Activated CD8-positive, alpha-beta memory T cell treated with anti-CD3 and anti-CD28 coated beads, Interleukin-2, amount 10 ng/mL, durations not matched to agents 7 days and 5 days (primary cell): ENCODE data around the gene VGLL4. TPM values are rescaled to one million over a fixed set of nuclear protein-coding genes. Genes with fewer than 3 reads are reported as not detected.

Experiments
- ATAC-seq: fragments of 150-1000 bp; cut with Tn5 transposase; one replicate; pipeline ENCODE4 v1.10.0; 2021; ENCODE audit warnings: moderate library complexity
- CTCF ChIA-PET: fragments of 350-600 bp; sonication (Branson Sonifier 250); formaldehyde crosslinking; loops from one replicate; lab custom pipeline; 2021; ENCODE audit warnings: antibody characterized with exemption; lab: Charles Lee
- DNase-seq: peaks from one replicate; pipeline ENCODE4 v3.0.0-alpha.2; 2020
- H3K27ac Mint-ChIP-seq: one replicate; pipeline ENCODE4 v1.8.0; 2021; ENCODE audit warnings: mild to moderate bottlenecking, mixed read lengths
- H3K27me3 Mint-ChIP-seq: one replicate; pipeline ENCODE4 v1.8.0; 2021; ENCODE audit warnings: mixed read lengths
- H3K36me3 Mint-ChIP-seq: one replicate; pipeline ENCODE4 v1.8.0; 2021; ENCODE audit warnings: mild to moderate bottlenecking, mixed read lengths
- H3K4me1 Mint-ChIP-seq: one replicate; pipeline ENCODE4 v1.8.0; 2021; ENCODE audit warnings: mixed read lengths
- H3K4me3 Mint-ChIP-seq: one replicate; pipeline ENCODE4 v1.8.0; 2021; ENCODE audit warnings: mild to moderate bottlenecking, moderate library complexity, mixed read lengths
- H3K9me3 Mint-ChIP-seq: one replicate; pipeline ENCODE4 v1.8.0; 2022; ENCODE audit warnings: low read depth, mixed read lengths
- total RNA-seq, 2 experiments: library from RNA; stranded (reverse); gene quantifications; one replicate each; pipeline ENCODE4 v1.2.3, GENCODE V29; 2021

The VGLL4 gene
- total RNA-seq, 2 experiments from 2014 or later: 45.3 to 53.2 TPM

DNA sequence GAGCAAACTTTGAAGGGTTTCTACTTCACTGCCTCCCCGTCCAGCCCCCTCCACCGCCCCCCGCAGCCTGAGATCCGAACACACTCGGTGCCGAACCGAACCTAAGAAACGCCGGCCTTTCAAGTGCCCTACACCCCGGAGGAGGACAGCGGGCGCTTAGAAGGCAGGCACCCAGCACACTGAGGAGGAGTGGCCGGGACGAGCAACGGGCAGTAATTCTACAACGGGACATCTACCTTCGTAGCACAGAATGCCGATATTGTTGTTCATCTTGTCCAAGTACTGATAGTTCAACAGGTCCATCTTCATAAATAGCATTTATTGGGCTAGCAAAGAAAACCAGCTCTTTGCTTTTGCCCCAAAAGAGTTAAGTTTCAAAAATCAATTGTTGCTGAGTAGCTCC is 513 bp downstream of the VGLL4 start:
- H3K9me3 Mint-ChIP-seq: no peaks in the 10 kb centered on the region
- H3K4me3 Mint-ChIP-seq: peak overlapping the region; percentile 97
- DNase-seq (peak; percentile 60), ATAC-seq (peak; percentile 43)
- H3K4me1 Mint-ChIP-seq: peaks cover 38% of the 10 kb centered on the region
- H3K27ac Mint-ChIP-seq: peak overlapping the region; percentile 95
- H3K36me3 Mint-ChIP-seq: peaks cover 18% of the 10 kb centered on the region
- no peaks in the 10 kb centered on the region for H3K27me3 Mint-ChIP-seq
- CTCF ChIA-PET: interaction anchor here (0.7 to 1.8 kb wide), 9 partner anchors 8 to 203 kb away, joined by 3 to 6 read pairs (median 4); partner anchors contain the start of gene TAMM41

DNA sequence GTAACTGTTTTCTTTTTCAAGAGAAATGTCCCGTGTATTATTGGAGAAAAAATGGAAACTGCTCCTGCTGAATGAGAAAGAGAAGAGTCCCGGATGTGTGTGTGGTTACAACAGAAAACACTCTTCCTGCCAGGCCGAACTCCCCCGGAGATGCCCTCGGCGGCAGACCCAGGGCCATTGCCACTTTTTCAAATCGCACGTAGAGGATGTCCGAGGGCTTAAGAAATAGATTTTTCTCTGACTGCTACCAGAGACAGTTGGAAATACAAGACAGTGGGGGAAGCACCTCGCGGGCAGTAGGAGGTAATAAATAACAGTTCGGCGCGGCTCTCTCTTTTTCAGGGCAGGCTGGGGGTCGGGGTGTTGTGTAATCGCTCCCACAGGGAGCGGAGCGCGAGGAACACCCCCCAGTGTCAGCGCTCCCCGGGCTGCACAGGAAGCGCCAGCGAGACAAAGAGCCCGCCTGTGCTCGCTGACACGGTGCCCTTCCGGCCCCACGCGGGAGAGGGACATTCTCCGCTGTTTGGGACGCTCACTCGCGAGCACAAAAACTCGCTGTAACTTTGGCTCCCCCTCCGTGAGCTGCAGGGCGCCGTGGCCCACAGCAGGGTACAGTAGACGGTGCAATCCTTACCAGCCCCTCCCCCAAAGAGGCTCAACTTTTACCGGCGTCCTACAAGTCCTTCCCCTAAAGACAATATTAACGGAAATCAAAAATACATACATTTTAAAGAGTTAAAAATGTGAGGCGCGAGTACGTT is 1.1 kb downstream of the VGLL4 start:
- Mint-ChIP-seq H3K27ac (peak overlapping the region; percentile 95), H3K36me3 (peaks cover 20% of the 10 kb centered on the region), H3K4me3 (peak overlapping the region; percentile 97), H3K4me1 (peaks cover 44% of the 10 kb centered on the region), H3K9me3 (no peaks in the 10 kb centered on the region), H3K27me3 (no peaks in the 10 kb centered on the region)
- CTCF ChIA-PET: interaction anchor here (0.7 to 1.8 kb wide), 6 partner anchors 12 to 204 kb away, joined by 3 to 6 read pairs (median 4); partner anchors contain the start of gene TAMM41
- DNase-seq: peak; percentile 84
- ATAC-seq: peak; percentile 85

DNA sequence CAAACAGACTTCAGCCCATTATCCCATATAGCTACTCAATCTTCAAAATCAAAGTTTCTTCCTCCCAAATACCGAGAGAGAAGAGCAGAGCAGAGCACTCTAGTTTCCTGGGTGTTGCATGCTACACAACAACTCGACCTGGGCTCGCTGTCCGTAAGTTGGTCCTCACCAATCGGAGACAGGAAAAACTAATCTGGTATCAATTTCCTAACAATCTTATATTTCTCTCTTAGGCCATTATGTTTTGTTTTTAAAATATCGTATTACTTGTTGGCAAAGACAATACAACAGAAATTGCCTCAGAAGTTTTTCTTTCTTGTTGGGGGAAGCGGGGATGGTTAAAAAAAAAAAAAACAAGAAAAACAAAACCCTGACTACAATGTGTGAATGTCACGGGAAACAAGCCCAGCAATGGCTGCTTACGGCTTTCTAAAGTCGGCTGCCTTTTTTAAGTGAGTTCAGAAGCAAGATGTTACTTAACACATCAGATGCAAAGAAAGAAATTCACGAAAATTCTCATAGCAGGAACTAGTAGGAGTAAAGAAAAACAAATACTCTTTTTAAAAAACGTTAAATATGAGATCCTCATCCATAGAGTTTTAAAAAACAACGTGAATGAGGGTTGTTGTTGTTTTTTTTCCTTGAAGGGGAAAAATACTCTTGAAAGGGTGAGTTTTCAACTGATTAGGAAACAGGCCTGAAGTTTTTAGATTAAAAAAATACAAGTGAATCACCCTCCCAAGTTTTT is 1.9 kb downstream of the VGLL4 start:
- H3K9me3 Mint-ChIP-seq: no peaks in the 10 kb centered on the region
- peaks cover 49% of the 10 kb centered on the region for H3K4me1 Mint-ChIP-seq
- H3K36me3 Mint-ChIP-seq: peaks cover 23% of the 10 kb centered on the region
- no peaks in the 10 kb centered on the region for H3K27me3 Mint-ChIP-seq
- CTCF ChIA-PET: interaction anchor here (2.9 kb wide), 1 partner anchor 16 kb away, joined by 18 read pairs; no protein-coding TSS in a partner anchor
- ATAC-seq (no peak), DNase-seq (no peak)
- peak overlapping the region; percentile 97 for H3K4me3 Mint-ChIP-seq
- peak overlapping the region; percentile 95 for H3K27ac Mint-ChIP-seq

DNA sequence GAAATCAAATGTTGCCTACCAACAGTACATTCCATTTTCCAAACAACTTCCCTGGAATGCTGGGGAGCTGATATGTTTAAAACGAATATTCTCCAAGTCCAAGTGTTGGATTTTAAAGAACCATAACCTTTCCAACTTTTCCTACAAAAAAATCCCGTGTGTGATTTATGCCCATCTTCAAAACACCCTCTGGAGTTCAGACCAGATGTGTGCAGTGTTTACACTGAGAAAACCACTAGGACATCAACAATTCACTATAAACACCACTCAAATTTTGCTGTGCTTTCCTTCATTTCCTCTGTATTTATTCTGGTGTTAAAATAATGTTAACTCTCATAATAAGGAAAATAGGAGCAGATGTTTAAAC is 2.4 kb downstream of the VGLL4 start:
- Mint-ChIP-seq H3K36me3 (peaks cover 25% of the 10 kb centered on the region), H3K27ac (peak overlapping the region; percentile 95), H3K9me3 (no peaks in the 10 kb centered on the region), H3K4me1 (peaks cover 53% of the 10 kb centered on the region), H3K27me3 (no peaks in the 10 kb centered on the region), H3K4me3 (peak overlapping the region; percentile 97)
- DNase-seq (no peak), ATAC-seq (no peak)
- CTCF ChIA-PET: interaction anchor here (0.6 to 2.9 kb wide), 2 partner anchors 15 to 1156 kb away, joined by 4 to 18 read pairs; no protein-coding TSS in a partner anchor

DNA sequence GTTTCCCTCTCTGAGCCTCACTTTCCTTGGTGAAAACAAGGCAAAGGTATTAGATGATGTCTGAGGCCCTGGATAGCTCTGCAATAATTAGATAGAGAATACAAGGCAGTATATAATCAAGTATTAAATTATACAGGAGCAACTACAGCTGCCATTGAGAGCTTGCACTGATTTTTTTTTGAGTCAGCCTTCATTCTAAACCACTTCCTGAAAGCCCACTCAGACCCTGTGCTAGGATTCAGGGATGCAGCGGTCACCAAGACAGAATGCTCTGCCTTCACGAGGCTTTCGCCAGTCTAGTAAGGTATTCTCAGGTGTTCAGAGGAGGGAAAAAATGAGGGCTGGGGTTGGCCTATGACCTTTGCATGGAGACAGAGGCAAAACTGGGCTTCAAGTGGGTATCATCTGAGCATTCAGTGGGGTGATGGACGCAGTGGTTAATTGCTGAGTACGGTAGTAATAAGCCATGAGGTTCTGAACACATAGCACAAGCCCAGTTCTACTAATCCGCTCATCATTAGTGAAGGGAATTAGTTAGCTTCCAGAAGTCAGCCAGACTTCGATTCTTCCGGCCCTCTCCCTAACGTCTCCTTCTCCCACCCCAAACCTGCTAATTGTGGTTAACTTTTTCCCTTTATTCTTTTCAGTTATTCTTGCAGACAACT is 3.6 kb downstream of the VGLL4 start:
- Mint-ChIP-seq H3K27ac (peak overlapping the region; percentile 60), H3K36me3 (peaks cover 25% of the 10 kb centered on the region), H3K27me3 (no peaks in the 10 kb centered on the region), H3K4me3 (peak overlapping the region; percentile 97), H3K9me3 (no peaks in the 10 kb centered on the region), H3K4me1 (peaks cover 62% of the 10 kb centered on the region)
- ATAC-seq (no peak), DNase-seq (no peak)
- CTCF ChIA-PET: interaction anchor here (1.1 to 2.9 kb wide), 4 partner anchors 11 to 207 kb away, joined by 3 to 18 read pairs (median 4); partner anchors contain the start of gene TAMM41

DNA sequence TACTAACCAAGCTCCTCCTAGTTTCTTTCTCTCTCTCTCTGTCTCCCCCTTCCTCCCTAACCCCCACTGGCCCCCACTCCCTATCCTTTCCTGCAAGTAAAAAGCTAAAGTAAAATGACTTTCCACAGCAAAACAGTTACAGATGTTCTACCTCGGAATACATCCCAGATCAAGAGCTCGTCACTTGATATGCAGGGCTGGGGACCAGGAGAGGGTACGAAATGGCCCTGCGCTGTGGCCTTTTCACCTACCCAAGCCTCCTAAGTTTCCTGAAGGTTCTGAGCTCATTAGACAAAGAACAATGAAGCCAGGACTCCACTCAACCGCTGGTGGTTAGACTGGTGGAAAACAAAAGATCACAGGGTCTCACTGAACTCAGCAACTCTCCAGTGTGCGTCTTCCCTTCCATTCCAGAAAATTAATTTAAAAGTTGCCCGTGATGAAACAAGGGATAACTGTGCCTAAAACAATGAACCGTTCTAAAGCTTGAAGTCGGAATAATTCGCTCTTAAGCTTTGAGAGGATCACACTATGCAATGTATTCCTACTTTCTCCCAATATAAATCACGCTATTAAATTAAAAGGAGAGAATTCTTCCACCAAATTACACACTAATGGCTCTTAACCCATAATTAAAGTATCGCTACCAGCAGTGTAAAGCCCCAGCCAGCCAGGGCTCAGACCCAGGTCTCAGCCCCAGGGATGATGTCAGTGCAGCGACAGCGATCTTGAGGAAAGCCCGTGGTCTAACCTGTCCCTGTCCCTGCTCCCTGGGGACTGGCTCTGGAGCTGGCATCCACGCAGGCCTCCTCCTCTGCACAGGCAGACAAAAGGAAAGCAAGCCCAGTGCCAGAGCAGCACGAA is 5.0 kb downstream of the VGLL4 start:
- H3K9me3 Mint-ChIP-seq: no peaks in the 10 kb centered on the region
- H3K4me1 Mint-ChIP-seq: peaks cover 69% of the 10 kb centered on the region
- CTCF ChIA-PET: interaction anchor here (1.2 to 2.9 kb wide), 3 partner anchors 9 to 165 kb away, joined by 3 to 18 read pairs (median 5); no protein-coding TSS in a partner anchor
- ATAC-seq (no peak), DNase-seq (no peak)
- H3K27ac Mint-ChIP-seq: no peak overlapping the region
- H3K36me3 Mint-ChIP-seq: peaks cover 33% of the 10 kb centered on the region
- no peaks in the 10 kb centered on the region for H3K27me3 Mint-ChIP-seq
- no peak overlapping the region for H3K4me3 Mint-ChIP-seq

DNA sequence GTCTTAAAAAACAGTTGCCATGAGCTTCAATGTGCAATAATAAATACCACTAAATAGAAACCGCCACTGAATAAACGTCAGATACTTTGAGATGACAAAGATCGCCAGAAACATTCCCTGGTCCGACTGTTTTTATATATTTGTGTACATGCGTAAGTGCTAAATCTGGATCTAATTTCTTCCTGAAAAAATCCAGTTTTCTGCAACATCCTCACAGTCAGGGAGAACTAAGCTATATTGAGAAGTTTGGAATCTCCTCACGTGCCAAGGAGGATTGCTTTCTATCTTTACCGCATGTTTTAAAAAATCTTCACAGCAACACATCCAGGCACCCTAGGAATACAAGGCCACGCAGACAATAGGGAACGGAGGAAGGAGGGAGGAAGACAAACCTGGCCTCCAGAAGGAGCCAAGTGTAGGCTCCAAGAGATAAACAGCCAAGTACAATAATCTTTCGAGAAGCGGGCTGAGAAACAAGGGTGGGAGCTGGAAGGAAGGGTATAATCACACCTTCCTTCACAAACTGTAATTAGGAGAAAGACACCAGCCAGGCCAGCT is 5.7 kb downstream of the VGLL4 start:
- DNase-seq: no peak
- no peak overlapping the region for H3K4me3 Mint-ChIP-seq
- H3K36me3 Mint-ChIP-seq: peaks cover 34% of the 10 kb centered on the region
- peaks cover 72% of the 10 kb centered on the region for H3K4me1 Mint-ChIP-seq
- H3K27me3 Mint-ChIP-seq: no peaks in the 10 kb centered on the region
- CTCF ChIA-PET: no interaction called here
- H3K9me3 Mint-ChIP-seq: no peaks in the 10 kb centered on the region
- no peak overlapping the region for H3K27ac Mint-ChIP-seq
- ATAC-seq: no peak

DNA sequence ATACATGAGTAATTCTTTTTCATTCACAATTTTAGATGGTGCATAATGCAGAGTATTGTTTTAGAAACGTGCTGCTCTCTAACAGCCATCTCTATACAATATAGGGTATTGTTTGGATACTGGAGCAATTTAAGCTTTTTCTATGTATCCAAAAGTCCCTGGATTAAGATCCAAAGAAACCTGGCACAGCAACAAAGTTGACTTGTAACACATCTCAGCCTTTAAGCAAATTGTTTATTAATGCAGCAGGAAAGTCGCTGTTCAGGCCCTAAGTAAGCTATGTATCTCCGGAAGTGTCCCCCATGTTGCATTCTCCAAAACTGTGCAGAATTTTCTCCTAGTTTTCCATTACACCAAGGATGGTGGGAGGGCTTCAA is 7.3 kb downstream of the VGLL4 start:
- H3K36me3 Mint-ChIP-seq: peaks cover 39% of the 10 kb centered on the region
- no peak overlapping the region for H3K27ac Mint-ChIP-seq
- H3K27me3 Mint-ChIP-seq: no peaks in the 10 kb centered on the region
- CTCF ChIA-PET: interaction anchor here (0.8 kb wide), 1 partner anchor 12 kb away, joined by 4 read pairs; no protein-coding TSS in a partner anchor
- H3K4me1 Mint-ChIP-seq: peaks cover 82% of the 10 kb centered on the region
- DNase-seq: no peak
- ATAC-seq: no peak
- H3K9me3 Mint-ChIP-seq: no peaks in the 10 kb centered on the region
- no peak overlapping the region for H3K4me3 Mint-ChIP-seq

DNA sequence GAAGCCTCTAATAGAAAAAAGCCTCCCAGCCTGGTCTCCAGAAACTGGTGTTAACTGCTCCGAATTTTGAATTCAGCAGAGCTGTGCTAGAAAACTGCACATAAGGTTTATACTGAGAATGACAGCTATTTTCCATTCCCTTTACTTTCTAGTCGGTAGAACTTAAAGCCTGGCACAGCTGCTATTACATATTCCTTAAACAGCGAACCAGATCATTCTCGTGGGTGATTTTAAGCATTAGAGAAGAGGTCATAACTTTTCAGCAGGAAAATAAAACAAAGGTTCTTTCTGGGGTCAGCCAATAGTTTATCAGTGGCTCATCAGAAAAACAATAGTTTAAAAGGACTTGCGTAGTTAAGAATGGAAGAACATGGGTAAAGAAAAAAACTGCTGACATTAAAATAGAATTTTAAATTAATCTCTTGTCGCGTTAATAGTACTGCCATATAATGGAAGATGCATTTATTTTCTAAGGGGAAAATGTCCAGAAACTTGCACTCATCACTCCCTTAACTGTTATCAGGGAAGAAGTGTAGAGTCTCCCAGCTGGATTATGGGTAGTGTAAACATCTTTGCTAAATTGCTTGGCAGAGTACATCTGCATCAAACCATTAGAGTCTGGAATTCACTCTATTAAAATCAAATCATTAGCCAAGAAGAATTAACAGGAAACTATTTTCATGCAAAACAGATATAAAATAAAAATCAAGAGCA is 7.9 kb downstream of the VGLL4 start:
- ATAC-seq: no peak
- Mint-ChIP-seq H3K27me3 (no peaks in the 10 kb centered on the region), H3K27ac (no peak overlapping the region), H3K4me1 (peaks cover 83% of the 10 kb centered on the region), H3K4me3 (no peak overlapping the region), H3K9me3 (no peaks in the 10 kb centered on the region), H3K36me3 (peaks cover 41% of the 10 kb centered on the region)
- no peak for DNase-seq
- CTCF ChIA-PET: interaction anchor here (0.8 kb wide), 1 partner anchor 11 kb away, joined by 4 read pairs; no protein-coding TSS in a partner anchor

DNA sequence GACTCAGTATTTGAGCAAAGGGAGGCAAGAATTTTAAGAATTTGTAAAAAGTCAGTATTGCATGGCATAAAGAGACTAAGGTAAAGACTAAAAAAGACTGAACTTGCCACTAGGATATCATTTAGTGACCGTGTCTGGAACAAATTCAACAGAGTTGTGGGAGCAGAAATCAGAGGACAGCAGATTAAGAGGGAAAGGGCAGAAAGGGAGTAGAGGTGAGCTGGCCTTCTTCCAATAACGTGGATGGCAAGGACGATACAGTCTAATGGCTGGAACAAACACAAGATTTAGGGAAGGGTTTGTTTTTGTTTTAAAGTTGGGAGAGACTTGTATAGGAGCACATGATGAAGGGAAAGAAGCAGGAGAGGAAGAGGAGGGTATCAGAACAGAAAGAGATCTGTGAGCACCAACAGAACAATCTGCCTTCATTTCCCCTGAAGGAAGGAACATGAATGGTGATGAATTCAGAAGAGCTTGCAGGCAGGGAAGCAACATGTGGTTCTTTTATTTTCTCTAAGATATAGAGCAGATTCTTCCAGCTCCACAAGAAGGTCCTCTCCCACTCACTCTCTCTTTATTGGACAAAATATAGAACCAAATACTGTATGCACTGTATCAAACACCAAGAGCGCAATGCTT is 8.6 kb downstream of the VGLL4 start:
- H3K36me3 Mint-ChIP-seq: peaks cover 36% of the 10 kb centered on the region
- no peaks in the 10 kb centered on the region for H3K27me3 Mint-ChIP-seq
- CTCF ChIA-PET: no interaction called here
- ATAC-seq (no peak), DNase-seq (no peak)
- no peak overlapping the region for H3K4me3 Mint-ChIP-seq
- no peak overlapping the region for H3K27ac Mint-ChIP-seq
- H3K4me1 Mint-ChIP-seq: peaks cover 76% of the 10 kb centered on the region
- no peaks in the 10 kb centered on the region for H3K9me3 Mint-ChIP-seq

DNA sequence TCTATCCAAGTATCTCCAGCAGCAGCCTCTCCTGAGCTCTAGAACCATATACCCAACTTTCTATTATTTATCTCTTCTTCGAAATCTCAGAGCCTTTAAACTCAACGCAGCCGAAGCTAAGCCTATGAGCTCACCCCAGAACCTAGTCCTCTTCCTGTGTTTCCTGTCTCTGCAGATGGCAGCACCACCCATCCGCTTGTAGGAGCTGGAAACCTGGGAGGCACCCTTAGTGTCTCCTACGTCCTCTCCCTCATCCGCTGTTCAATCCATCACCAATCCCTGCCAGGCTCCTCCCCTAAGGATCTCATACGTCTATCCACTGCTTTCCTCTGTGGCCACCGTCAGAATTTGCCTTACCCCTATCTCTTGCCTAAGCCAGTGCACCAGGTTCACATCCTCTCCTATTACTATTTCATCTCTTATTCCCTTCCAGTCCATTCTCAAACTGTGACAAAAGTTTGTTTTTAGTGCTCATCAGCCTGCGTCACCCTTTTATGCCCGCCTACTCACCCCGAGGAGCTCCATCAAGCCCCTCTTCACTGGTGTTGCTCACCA is 9.6 kb downstream of the VGLL4 start:
- H3K27me3 Mint-ChIP-seq: no peaks in the 10 kb centered on the region
- CTCF ChIA-PET: interaction anchor here (0.6 to 1.0 kb wide), 2 partner anchors 9 to 299 kb away, joined by 3 to 4 read pairs; no protein-coding TSS in a partner anchor
- peaks cover 36% of the 10 kb centered on the region for H3K36me3 Mint-ChIP-seq
- H3K4me3 Mint-ChIP-seq: peak overlapping the region; percentile 1
- no peak for DNase-seq
- H3K27ac Mint-ChIP-seq: peak overlapping the region; percentile 33
- ATAC-seq: peak; percentile 53
- no peaks in the 10 kb centered on the region for H3K9me3 Mint-ChIP-seq
- H3K4me1 Mint-ChIP-seq: peaks cover 70% of the 10 kb centered on the region
